Hematopoietic multipotent progenitor cell treated with erythropoietin and hydrocortisone succinate and interleukin-3 and kit ligand, for 8 days (in vitro differentiated cells): ENCODE data around the gene GNAO1.
"Not testable (repeated sequence)": the region's sequence is repeated elsewhere in the genome, so short reads cannot be mapped to it uniquely, and the experiment has no call there.

Source experiments
- DNase-seq: peaks from one replicate; pipeline ENCODE4 v3.0.0-alpha.2; 2015

GNAO1 gene

DNA sequence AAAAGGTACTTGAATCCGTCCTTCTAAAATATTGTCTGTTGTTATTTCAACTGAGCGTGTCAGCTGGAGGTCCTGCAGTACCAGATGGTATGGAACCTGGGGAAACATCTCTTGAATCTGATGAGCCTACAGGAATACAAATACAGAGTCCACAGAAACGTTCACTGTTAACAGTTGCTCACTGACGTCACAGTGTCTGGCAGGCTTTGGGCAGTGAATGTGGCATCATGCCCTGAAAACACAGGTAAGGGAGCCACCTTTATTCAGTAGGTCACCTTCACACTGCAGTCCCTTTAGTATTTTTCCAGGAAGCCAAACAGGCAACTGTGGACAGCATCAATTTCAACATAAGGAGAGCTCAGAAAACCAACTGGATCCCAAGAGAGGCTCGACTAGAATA, 177.9 kb downstream of the GNAO1 start:
- no peak for DNase-seq

GRCh38 chr16:56370185-56370874, 179.0 kb downstream of the GNAO1 start:
- no peak for DNase-seq

DNA sequence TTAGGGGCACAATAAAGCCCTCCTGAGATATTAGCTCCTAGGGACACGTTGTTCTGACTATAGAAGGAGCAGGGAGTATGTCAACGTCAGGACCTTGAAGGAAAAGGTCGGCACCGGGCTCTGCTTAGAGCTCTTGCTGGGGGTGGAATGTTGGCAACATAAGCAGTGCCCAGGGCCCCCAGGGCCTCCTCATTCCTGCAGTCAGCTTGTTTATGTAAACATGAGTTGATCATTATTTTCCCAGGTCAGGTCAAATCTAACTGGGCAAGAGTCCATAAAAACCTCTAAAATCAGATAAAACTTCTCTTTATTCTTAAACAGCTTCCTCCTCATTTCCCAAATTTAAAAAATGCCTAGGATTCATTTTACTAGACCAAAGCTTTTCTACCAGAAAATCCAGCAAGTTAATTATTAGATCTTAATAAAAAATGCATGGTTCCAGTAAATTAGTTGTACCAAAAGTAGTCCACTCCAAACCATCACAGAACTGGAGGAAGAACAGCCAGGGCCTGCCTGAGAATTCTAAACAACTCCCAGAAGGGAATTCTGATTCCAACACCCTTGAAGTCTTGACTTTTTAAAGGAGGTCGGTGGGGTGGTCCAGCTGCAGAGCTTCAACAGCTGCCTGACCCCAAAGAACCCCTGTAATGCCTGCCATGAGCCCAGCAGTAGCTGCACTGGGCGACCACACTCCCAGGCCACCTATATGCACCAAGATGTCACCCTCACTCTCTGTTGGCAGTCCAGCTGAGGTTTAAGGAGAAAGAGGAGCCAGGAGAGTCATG, 179.8 kb downstream of the GNAO1 start:
- no peak for DNase-seq

DNA sequence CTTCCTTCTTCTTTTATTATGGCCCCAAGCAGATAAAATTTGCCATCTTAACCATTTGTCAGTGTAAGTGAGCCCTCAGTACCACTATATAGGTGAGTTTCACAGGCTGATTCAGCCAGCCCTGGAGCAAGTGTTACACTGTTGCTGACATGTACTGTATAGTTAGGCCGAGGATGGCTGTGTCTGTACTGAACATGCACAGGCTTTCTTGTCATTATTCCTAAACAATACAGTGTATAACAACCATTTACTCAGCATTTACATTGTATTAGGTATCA, 180.3 kb downstream of the GNAO1 start:
- no peak for DNase-seq

DNA sequence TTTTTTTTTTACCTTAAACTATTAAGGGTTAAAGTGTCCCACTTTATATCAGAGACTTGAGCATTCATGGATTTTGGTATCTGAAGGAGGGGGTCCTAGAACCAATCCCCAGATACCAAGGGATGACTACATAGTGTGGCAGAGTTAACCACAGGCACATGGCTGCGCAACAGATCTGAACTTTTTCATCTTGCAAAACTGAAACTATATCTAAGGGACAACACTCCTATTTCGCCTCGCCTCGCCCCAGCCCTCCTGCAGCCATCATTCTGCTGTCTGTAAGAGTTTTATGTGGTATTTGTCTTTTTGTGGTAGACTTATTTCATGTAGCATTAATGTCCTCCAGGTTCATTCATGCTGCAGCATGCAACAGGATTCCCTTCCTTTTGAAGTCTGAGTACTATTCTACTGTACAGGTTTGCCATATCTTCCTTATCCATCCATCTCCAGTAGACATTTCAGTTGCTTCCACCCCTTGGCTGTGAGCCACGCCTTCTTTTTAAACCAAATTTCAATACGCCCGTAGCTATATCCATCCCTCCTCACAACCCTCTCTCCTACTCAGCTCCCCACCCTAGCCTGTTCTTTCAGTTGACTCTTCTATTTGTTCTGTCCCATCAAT, 180.8 kb downstream of the GNAO1 start:
- peak; percentile 40 for DNase-seq

- DNase-seq = no peak
Measured at GRCh38 chr16:56373003-56373402, 181.7 kb downstream of the GNAO1 start.

- not testable (repeated sequence) for DNase-seq
Measured at GRCh38 chr16:56375792-56376191, 184.5 kb downstream of the GNAO1 start.

- DNase-seq = not testable (repeated sequence)
Measured at GRCh38 chr16:56379044-56379443, 187.8 kb downstream of the GNAO1 start.

- not testable (repeated sequence) for DNase-seq
Measured at GRCh38 chr16:56380778-56381485, 189.6 kb downstream of the GNAO1 start.

GRCh38 chr16:56382459-56382858, 191.2 kb downstream of the GNAO1 start:
- DNase-seq = no peak

DNA sequence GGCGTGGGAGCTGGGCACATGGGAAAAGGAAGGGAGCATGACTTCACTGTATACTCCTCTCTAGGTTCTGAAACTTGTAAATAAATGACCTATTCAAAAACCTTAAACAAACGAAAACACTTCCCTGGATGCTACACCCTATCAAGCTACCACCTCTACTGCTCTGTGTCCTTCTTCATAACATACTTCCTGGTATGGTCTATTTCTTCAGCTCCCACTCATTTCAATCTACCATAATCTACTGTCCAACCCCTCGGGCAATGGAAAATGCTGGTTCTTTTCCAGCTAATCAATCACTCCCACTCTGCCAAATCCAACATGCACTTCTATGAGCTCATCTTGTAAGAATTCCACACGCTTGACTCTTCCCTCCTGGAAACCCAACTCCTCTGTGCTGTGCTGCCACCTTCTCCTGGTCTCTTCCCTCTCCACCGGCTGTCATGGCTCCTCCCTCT, 191.6 kb downstream of the GNAO1 start:
- DNase-seq = no peak

DNA sequence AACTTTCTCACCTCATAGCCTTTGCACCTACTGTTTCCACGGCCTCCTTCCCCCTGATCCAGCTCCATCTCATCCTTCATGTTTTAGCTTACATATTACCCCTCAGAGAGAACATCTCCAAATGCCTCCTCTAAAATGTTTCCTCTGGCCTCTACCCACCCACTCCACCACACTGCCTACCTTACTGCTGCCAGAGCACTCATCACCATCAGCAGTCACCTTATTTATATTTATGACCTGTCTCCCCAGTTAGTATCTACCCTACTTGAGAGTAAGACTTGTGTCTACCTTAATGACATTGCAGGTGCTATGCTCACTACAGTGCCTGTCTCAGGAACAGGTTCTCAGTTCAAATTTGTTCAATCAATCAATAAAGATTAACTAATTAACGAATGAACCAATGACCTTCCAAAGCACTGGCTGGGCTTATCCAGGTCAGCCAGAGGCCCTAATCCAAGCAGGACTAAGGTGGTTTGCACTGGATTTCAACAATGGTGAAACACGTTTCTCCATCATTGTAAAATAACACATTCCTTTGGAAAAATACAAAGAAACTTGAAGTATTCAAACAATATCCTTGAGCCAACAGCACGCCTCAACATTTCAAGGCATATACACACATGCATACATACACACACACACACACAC, 192.9 kb downstream of the GNAO1 start:
- DNase-seq = no peak

DNA sequence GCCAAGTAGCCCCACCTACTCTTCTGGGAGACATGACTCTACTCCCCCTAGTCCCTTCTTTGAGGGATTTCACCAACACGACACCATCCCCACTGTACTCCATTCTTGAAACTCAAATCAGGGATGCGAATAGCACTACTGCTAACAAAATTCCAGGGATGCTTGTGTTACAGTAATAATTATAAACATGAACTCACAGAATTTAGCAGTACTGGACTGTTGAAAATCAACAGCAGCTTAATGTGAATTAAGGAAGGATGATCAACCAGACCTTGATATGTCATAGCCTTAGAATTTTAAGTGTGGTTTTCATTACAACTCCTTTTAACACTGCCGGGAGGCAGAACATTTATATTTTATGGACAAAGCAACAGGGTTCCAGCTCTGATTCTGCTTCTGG, 196.1 kb downstream of the GNAO1 start:
- DNase-seq = no peak

GRCh38 chr16:56388209-56388608, 196.9 kb downstream of the GNAO1 start:
- DNase-seq = no peak

DNA sequence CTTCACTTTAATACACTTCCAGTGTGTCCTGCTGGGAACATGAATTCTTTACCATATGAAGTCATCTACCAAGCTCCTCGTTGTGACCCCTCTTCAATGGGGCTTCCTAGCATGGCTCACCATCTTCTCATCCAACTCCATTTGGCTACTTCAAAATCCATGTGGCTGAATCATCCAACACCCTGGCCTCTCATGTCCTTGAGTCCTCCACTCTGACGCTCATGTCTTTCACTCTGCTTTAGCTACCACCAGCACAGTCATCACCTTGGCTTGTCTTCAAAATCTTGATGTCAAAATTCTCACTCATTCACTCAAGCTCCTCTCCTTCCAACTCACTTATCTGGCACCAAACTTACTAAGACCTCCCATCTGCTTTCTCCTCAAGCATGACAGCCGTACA, 198.3 kb downstream of the GNAO1 start:
- DNase-seq = no peak

DNA sequence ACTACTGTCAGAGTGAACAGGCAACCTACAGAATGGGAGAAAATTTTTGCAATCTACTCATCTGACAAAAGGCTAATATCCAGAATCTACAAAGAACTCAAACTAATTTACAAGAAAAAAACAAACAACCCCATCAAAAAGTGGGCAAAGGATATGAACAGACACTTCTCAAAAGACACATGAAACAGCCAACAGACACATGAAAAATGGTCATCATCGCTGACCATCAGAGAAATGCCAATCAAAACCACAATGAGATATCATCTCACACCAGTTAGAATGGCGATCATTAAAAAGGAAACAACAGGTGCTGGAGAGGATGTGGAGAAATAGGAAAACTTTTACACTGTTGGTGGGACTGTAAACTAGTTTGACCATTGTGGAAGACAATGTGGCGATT, 205.4 kb downstream of the GNAO1 start:
- DNase-seq = not testable (repeated sequence)

DNA sequence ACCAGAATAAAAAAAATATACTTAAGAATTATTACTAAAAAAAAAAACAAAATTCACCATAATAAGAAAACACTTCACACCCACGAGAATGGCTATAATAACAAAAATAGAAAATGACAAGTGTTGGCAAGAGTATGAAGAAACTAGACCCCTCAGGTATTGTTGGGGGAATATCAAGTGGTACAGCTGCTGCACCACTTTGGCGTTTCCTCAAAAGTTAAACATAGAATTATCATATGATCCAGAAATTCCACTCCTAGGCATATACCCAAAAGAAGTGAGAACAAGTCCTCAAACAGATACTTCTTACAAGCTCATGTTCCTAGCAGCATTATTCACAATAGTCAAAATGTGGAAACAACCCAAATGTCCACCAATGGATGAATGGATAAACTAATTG, 207.8 kb downstream of the GNAO1 start:
- DNase-seq = no peak

DNA sequence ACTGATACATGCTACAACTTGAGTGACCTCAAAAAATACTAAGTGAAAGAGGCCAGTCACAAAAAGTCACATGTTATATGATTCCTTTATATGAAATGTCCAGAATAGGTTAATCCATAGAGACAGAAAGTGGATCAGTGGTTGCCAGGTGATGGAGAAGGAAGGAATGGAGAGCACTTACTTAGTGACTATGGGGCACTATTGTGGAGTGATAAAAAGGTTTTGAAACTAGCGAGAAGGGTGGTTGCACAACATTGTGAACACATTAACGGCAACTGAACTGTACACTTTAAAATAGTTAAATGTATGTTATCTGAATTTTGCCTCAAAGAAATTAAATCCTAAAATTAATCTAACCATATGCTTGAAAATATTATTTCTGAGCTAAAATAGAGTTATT, 208.2 kb downstream of the GNAO1 start:
- DNase-seq = no peak

- DNase-seq = no peak
Measured at GRCh38 chr16:56400458-56400857, 209.2 kb downstream of the GNAO1 start.

GRCh38 chr16:56401482-56401881, 210.2 kb downstream of the GNAO1 start:
- peak; percentile 27 for DNase-seq

DNA sequence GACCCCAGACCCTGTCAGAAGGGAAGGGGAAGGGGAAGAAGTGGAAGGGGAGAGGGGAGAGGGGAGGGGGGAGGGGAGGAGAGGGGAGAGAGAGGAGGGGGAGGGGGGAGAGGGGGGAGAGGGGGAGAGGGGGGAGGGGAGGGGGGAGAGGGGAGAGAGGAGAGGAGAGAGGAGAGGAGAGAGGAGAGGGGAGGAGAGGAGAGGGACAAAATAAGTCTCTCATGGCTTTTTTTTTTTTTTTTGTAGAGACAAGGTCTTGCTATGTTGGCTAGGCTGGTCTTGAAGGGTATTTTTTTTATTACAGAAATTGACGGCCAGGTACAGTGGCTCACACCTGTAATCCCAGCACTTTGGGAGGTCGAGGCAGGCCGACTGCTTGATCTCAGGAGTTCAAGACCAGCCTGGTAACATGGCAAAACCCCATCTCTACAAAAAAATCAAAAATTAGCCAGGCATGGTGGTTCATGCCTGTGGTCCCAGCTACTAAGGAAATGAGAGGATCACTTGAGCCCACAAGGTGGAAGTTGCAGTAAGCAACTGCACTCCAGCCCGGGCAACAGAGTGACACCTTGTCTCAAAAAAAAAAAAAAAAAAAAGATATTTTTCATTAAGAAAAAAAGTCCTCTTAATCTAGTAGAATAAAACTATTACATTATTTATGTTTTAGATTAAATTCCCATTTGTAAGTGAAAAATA, 214.8 kb downstream of the GNAO1 start:
- DNase-seq = no peak
